HG03159 (cell line): ENCODE measurements around the gene TTLL9.

Experiments used
- ATAC-seq: cut with Tn5 transposase; IDR thresholded peaks from one replicate; pipeline ENCODE4 v1.9.1; 2021; ENCODE audit warnings: mild to moderate bottlenecking, moderate library complexity; ENCODE audit not compliant: unreplicated experiment

TTLL9 gene

DNA sequence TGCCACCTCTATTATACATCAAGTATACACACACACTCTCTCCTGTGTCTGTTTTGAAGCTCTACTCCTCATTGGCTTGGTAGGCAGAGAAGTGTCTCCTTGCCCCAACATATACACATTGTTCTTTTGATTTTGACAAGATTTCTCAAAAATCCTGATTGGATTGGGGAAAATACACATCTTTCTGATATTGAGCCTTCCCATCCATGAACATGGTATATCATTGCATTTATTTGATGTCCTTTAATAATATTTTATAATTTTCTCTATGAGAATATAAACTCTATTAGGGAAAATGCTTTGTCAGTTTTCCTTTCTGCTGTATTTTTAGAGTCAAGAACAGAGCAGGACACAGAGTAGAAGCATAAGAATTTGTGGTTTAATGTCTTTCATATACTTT is 7.2 kb downstream of the TTLL9 start:
- ATAC-seq = no peak

DNA sequence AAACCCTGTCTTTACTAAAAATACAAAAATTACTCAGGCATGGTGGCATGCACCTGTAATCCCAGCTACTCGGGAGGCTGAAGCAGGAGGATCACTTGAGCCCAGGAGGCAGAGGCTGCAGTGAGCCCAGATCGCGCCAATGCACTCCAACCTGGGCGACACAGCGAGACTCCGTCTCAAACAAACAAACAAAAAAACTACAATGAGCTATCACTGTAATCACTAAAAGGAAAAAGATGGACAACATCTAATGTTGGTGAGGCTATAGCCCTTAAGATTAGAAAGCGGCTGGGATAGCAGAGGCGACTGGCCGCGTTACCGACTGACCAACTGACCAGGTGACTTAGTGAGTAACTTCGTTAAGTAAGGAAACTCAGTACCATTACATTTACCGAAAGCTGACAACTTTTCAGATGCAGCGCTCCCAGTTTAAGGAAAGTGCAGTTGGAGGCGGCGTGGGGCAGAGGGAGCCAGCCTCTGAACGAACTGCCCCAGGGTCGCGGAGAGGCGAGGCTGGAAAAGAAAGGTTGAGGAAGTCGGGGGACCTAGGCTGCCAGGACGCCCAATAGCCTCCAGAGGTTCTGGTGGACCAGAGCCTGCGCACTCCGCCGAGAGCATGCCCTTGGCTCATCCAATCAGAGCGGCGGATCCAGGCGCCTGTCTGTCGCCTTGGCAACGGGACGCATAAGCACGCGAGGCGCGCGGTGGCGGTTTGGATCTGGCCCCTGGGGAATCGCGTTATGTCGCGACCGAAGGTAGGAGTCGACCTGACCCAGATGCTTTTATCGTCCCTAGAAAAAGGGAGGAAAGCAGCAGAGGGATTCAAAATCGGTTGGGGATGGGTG is 8.9 kb downstream of the TTLL9 start:
- peak; percentile 82 for ATAC-seq

DNA sequence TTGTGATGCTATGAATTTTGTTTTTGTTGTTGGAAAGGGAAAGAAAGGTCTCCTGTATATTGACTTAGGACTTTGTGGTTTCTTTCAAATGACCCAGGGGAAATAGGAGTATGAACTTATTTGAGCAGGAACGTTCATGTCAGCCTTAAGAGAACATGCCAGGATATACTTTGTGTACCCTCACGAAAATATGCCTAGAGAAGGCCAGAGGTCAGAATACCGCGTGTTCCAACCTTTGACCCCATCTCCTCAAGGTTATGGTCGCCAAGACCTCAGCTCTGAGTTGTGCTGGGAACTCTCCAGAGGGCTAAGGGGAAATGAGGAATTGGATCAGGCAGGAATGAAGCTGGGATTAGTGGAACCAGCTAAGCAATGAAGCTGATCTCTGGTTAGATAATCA is 11.5 kb downstream of the TTLL9 start:
- no peak for ATAC-seq

DNA sequence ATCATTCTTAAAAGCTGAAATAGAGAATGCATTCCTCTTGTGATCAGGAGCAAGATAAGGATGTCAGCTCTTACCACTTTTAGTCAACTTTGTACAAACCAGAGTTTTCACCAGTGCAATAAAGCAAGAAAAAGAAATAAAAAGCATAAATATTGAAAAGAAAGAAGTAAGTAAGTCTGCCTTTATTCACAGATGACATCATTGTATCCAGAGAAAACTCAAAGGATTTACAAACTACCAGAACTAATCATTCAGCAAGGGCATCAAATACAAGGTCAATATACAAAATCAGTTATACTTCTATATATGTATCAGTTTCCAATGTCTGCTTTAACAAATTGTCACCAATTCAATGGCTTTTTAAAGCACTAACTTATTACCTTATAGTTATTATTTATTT is 13.4 kb downstream of the TTLL9 start:
- no peak for ATAC-seq

DNA sequence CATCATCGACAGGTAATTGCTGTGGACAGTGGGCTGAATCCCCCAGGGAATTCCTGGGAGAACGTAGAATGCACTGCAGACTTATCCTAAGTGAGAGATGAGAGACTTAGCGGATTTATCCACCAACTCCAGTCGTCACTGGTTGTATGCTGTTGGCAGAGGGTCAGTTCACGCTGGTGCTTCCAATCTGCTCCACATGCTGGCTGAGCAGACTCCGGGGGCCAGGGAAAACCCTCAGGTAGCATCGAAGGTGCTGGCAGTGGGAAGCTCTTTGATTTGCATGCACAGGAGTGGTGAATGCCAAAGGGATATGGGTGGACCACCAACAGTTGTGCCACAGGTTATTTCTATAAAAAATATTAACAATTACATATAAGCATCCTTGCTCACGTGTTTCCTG is 20.2 kb downstream of the TTLL9 start:
- no peak for ATAC-seq

DNA sequence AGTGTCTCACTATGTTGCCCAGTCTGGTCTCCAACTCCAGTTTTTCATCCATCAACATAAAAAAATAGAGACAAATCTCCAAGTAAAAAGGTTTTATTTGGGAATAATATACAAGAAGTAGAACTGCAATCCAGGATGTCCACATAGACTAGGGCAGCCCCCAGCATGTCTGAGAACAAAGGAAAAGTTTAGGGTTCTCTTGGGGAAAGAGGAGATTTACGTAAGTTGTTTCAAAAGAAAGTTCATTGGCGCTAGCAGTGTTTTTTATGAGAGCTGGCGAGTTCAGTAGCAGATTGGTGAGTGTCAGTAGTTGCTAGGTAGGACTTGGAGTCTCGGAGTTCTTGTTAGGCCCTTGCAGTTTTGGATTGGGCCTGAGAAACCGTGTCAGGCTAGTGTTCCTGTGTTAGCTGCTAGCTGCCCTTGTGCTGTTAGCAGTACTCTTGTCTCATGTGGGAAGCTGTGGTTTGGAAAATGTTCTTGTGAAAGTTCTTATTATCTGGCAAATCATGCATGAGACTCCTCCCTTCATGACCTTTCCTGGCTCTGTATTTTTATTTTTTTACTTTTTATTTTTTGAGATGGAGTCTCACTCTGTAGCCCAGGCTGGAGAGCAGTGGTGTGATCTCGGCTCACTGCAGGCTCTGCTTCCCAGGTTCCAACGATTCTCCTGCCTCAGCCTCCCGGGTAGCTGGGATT is 24.7 kb downstream of the TTLL9 start:
- peak; percentile 96 for ATAC-seq

DNA sequence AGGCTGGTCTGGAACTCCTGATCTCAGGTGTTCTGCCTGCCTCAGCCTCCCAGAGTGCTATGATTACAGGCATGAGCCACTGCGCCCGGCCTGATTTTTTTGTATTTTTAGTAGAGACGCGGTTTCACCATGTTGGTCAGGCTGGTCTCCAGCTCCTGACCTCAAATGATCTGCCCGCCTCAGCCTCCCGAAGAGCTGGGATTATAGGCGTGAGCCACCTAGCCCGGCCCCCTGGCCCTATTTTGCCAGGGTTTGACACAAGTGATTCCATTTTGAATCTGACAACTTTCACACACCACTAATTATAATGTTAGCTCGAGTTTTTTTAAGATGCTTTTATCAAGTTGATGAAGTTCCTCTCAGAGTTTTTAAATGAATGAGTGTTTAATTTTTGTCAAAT is 25.6 kb downstream of the TTLL9 start:
- no peak for ATAC-seq

DNA sequence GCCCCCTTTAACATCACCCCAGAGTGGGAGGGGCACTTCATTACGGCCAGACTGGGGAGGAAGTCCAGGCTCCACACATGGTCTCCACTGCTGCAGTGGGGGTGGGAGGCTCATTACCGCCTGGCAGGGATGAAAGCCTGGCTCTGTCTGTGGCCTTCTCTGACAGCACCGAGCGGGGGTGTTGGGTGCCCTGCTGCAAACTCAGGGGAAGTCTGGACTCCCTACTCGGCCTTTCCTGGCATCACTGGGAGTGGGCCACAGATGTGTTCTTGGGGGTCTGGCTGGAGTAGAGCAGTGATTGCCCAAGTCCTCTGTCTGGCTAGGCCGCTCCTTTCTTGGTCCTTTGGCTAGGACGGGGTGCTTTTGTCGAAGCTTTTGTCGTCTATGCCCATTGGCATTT is 27.1 kb downstream of the TTLL9 start:
- no peak for ATAC-seq

DNA sequence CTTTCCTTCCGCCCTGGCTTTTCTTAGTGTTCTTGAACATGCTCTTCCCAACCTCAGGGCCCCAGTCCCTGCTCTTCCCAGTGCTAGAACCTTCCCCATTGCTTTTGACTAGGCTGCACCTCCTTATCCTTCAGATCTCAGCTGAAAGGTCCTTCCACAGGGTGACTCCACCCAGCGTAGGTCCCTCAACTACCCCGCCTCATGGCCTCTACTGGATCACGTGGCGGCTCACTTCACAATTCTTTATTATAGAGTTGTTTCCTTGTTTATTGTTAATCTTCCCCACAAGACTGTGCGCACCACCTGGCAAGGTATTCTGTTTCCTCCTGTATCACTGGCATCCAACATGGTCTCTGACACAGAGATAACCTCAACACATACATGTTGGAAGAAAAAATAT is 31.2 kb downstream of the TTLL9 start:
- ATAC-seq = no peak

DNA sequence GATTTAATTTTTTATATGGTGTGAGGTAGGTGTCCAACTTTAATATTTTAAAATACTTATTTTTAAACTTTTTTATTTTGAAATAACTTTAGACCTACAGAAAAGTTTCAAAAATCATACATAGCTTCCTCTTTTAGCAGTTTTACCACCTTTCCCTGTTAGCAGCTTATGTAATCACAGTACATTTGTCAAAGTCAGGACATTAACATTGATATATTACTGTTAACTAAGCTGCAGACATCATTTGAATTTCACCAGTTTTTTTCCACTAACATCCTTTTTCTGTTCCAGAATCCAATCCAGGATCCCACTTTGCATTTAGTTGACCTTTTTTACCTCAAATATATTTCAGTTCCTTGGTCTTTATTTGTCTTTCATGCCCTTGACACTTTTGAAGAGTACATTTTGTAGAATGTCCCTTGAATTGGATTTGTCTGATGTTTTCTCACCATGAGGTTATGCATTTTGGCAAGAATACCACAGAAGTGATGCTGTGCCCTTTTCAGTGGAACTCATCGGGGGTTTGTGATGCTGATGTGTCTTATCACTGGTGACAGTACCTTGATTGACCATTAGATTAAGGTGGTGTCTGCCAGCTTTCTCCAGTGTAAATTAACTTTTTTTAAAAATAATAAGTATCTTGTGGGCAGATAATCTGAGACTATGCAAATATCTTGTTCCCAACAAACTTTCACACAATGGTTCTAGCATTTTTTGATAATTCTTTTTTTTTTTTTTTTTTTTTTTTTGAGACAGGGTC is 33.4 kb downstream of the TTLL9 start:
- ATAC-seq = no peak

DNA sequence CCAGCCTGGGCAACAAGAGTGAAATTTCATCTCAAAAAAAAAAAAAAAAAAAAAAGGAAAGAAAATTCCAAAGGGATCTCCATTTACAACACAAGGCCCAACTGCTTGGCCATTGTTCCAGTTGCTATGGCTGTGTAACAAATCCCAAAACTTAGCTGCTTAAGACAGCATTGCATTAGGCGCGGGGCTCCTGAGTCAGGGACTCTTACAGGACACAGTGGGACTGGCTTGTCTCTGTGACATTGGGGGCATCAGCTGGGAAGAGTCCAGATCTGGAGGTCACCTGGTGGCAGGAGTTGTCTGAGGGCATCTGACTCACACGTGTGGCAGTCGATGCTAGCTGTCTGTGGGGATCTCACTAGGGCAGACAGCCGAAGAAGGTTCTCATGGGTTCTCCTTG is 35.6 kb downstream of the TTLL9 start:
- no peak for ATAC-seq

DNA sequence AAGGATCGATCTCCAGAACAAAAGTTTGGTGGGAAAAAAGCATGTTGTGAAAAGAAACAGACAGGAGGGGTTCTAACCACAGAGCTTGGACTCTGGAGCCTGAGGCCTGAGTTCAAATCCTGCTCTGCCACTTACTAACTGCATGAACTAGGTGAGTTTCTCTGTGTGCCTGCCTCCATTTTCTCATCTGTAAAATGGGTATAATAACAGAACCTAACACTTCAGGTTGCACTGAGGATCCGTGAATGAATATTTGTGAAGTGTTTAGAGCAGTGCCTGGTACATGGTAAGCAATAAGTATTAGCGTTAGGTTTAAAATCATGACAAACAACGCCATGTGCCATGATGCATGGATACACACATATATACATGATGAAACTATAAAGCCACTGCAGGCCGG is 36.6 kb downstream of the TTLL9 start:
- no peak for ATAC-seq

DNA sequence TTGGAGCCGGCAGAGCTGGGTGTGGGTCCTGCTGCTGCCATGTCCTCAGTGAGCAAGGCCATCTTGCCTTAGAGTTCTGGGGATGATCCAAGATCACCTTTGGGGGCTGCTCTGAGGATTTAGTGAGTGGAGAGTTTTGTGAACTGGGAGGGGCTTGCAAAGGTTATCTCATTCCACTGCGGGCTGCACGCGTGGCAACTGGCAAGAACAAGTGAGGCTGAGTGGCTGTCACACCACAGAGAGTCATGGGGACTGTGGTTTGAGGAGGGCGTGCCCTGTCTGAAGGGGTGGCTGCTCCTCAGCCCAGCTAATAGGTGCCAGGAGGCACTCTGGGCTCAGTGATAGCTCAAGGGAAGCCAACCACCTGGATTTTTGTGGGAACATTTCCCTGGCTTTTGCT is 37.6 kb downstream of the TTLL9 start:
- no peak for ATAC-seq

DNA sequence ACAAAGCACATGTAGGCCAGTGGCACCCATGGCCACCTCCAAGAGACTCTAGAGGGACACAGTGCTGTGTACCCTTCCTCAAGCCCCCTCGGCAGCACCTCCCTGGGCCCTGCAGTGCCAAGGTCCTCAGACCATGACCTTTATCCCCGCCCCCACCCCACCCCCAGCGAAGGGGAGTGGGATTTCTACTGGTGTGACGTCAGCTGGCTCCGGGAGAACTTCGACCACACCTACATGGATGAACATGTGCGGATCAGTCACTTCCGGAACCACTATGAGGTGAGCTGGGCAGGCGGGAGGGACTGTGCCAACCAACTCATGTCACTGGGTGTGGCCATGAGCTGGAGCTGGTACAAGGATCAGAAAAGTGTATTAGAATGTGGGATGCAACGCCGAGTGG is 38.0 kb downstream of the TTLL9 start:
- no peak for ATAC-seq

DNA sequence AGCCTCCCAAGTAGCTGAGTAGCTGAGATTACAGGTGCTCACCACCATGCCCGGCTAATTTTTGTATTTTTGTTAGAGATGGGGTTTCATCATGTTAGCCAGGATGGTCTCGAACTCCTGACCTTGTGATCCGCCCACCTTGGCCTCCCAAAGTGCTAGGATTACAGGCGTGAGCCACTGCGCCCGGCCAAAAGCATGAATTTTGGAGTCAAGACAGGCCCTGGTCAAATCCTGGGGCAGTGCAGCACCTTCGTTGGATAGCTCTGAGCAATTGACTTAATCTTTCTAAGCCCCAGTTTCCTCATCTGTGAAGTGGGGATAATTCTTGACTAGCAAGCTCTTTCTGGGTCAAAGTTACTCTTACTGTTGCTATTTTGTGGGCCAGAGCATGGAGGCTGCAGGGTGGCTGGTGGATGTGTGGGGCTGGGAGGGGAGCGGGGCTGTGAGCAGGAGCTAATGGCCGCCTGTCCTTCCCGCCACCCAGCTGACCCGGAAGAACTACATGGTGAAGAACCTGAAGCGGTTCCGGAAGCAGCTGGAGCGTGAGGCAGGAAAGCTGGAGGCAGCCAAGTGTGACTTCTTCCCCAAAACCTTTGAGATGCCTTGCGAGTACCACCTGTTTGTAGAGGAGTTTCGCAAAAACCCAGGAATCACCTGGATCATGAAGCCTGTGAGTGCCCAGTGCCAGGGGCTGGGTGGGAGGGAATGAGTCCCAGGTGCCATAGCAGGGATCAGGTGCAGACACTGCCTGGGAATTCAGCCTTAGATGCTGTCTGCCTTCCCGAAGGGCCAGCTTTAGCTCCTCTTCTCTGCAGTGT is 39.0 kb downstream of the TTLL9 start:
- no peak for ATAC-seq

DNA sequence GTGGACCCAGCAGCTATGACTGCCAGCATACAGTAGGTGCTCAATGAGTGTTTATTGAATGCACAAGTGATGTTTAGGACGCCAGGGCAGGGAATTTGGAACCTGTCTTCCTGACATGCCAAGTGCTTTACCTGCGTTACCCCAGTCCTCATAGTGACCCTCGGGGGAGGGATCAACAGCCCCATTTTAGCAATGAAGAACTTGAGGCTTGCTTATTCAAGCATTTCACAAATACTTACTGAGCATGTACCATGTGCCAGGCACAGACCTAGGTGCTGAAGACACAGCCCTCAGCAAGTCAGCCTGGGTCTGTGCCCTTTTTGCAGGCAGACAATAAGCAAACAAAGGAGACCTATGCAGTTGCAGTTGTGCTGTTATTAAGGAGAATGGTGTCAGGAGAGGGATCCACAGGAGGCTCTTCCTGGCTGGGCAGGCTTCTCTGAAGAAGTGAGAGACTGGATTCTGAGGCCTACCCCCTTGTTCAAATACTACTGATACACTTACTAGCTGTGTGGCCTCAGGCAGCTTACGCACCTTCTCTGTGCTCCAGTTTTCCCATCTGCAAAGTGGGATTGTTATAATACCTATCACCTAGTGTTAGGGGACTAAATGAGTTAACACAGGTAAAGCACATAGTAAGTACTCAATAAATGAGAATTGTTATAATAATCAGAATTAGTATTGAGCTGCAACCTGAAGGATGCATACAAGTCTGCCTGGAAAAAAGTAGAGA is 39.8 kb downstream of the TTLL9 start:
- no peak for ATAC-seq

DNA sequence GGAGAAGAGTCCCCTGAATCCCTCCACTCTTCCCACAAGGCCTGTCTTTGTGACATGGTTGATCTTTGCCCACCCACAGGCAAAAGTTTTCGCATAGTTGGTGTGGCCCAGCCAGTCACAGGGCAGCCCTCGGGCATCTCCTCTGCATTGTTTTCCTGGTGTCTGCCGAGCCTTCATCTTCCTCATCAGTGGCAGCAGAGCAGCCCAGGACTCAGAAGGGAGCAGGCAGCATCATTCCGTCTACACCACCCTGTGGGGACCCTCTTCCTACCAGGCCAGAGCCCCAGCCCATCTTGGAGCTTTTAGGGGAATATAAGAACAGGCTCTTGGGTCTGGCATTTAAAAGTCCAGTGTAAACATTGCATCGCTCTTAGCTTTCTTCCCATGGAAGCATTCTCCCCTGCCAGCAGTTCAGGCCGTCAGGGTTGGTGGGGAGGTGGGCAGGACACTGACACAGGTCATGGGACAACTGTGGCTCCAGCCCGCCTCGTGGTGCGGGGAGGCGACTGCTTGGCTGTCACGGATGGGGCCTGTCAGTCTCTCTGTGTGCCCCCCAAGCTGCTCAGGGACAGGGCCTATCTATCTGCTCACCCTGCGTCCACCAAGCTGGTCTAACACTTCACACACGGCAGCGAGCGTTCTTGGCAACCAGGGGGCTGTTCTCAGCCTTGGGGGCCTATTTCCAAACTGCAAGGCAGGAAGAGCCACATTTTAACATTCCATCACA is 43.2 kb downstream of the TTLL9 start:
- ATAC-seq = no peak

DNA sequence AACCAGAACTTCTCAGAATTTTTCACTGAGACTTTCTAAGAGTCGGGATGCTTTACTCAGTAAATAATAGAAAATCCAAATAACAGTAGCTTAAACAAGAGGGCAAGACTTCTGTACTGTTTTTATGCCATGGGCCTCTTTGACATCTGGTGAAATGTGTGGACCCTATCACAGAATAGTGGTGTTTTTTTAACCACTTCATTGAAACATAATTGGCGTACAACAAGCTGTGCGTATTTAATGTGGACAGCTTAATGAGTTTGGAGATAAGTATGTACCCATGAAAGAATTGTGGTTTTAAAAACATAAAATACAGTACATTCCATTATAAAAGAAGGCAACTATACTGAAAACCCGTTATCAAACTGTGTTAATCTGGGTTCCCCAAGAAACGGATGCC is 43.7 kb downstream of the TTLL9 start:
- ATAC-seq = no peak

DNA sequence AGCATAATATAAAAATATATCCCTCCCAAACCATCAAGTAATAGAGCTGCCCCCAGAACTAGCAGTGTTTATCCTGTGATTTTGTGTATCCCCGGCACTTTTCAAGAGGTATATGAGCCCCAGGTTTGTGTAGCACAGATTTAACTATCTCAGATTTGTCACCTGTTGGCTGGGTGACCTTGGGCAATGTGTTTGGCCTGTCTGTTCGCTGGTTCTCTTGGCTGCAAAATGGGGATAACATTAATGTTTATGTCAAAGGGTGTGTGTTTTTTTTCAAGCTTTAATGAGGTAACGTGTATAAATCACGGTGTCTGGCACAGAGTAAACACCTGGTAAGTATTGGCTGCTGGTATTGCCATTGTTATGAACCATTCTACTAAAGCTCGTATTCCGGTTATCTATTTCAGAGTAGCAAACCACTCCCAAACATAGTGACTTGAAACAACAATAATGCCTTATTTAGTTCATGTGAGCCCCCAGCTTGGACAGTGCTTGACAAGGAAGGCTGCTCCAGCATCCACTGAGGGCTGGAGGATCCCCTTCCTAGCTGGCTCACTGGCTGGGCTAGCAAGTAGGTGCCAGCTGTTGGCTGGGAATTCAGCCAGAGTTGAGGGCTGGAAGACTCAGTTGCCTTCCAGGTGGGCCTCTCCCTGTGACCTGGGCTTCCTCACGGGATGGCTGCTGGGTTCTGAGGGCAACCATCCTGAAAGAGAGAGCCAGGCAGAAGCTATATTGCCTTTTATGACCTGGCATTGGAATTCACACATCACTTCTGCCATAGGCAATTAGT is 45.3 kb downstream of the TTLL9 start:
- ATAC-seq = no peak
